ENCODE measurements around the gene PTPRM.
"Not testable (repeated sequence)": the region's sequence is repeated elsewhere in the genome, so short reads cannot be mapped to it uniquely, and the experiment has no call there.

Gene PTPRM

DNA sequence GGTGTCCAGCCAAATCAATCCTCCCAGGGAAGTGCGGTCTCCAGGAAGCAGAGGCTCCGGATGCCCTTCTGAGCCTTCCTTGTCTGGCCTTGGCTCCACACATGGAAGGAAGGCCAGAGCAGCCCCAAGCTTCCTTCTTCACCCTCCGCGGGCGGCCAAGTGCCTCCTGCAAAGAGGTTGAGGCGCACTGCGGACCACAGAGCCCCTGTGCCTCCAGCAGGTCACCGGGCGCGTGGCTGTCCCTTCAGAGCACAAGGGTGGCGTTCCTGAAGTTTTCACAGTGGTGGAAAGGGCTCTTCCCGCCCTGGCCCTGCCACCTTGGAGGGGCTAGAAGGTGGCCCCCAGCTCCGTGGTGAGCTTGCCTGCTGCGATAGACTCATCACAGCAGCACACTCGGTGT is 866.2 kb downstream of the PTPRM start:
- no peak for DNase-seq (ENCODE audit: low read depth)

DNA sequence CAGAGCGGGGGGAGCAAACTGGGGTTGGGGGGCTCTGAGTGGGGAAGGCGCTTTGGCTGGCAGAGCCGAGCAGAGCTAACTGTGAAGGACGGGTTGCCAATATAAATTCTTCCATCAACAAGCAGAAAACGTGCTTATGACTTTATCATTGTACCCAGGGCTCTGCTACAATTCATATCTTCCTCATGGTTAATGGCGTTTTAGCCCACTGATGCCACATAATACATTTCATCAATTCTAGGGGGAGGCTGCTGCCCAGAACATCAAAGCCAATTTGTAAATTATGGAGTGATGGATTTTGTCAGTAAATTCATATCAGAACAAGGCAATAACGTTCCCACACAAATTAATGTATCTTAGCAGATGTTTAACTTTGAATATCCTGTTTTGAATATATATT is 866.7 kb downstream of the PTPRM start:
- DNase-seq (ENCODE audit: low read depth), result no peak

DNA sequence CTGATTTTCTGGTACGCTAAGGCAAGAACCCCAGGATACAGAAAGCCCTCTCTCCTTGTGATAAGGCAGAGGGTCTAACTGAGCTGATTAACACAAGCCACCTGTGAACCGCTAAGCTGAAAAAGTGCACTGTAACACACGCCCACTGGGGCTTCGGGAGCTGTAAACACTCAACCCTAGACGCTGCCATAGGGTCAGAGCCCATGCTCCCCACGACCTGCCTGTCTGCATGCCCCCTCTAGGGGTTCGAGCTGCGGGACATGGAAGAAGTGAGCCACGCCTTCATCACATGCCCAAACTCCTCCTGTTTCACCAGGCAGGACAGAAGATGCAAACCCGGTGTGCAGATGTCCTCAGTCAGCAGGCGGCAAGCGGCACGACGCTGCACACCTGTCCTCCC is 868.3 kb downstream of the PTPRM start:
- no peak for DNase-seq (ENCODE audit: low read depth)

DNA sequence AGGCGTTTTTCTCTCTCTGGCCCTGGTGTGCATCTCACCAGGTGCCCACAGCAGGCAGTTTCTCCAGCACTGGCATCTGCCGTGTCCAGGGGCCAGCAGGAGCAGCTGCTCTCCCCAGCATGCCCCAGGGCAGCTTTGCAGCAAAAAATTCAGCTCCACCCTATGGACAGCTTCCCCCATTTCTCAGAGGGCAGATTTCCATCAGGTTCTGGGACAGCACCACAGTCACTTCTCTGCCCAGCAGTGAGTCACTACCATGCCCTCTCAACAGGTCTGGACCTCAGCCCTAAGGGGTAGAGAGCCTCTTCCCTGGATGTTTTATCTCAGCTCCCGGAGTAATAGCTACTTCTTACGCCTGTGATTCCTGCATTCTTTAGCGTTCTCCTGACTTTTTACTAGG is 871.9 kb downstream of the PTPRM start:
- no peak for DNase-seq (ENCODE audit: low read depth)

DNA sequence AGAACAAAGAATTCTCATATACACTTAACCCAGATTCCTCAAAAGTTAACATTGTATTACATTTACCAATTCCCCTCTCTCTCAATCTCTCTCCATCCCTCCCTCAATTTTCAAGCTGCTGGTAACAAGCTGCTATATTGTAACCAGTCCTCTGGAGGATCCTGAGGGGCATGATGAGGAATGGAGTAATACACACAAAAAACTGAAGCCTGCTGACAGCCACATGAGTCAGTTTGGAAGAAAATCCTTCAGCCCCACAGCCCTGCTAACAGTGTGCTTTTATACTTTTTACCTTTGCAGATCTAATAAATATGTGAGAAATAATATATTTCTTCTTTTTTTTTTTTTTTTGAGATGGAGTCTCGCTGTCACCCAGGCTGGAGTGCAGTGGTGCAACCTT is 876.4 kb downstream of the PTPRM start:
- no peak for DNase-seq (ENCODE audit: low read depth)

DNA sequence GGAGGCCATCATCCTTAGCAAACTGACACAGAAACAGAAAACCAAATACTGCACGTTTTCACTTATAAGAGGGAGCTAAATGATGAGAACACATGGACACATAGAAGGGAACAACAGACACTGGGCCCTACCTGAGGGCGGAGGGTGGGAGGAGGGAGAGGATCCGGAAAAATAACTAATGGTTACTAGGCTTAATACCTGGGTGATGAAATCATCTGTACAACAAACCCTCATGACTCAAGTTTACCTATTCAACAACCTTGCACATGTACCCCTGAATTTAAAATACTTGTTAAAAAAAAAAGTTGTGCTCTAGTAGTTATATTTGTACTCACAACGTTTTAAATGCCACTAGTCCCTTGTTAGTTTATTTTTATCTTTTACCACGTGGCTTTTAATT is 879.8 kb downstream of the PTPRM start:
- DNase-seq (ENCODE audit: low read depth), result not testable (repeated sequence)

DNA sequence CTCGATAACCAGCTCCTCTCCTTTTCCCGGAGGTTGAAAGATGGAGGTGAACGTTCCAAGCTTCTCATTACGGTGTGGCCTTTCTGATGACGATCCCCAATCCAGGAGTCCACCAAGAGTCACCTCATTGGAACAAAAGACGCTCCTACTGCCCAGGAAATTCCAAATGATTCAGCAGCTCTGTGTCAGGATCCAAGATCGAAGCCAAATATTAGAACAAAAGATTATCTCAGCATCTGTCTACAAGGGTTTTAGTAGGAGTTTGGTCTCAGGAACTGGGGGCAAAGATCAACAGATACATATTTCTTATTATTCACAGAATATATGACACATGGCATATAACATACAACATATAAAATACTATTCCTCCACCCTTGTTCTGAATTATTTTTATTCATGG is 881.0 kb downstream of the PTPRM start:
- no peak for DNase-seq (ENCODE audit: low read depth)

DNA sequence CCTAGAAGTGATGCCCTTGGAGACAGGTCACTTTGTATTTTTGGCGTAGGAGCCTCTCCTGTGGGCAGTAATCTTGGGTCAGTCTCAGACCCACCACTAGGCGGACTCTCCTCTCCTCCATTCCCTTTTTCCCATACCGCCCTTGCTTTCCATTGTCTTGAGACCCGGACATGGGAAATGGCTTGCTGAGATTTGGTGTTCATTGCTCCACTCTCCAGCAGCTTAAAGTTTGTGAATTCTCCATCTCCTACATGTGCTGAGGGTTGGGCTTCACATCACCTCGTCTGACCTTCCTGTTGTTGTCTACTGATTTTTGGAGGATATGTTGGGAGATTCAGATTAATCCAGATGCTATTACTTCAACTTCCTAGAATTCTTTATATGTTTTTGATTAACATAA is 882.9 kb downstream of the PTPRM start:
- no peak for DNase-seq (ENCODE audit: low read depth)

DNA sequence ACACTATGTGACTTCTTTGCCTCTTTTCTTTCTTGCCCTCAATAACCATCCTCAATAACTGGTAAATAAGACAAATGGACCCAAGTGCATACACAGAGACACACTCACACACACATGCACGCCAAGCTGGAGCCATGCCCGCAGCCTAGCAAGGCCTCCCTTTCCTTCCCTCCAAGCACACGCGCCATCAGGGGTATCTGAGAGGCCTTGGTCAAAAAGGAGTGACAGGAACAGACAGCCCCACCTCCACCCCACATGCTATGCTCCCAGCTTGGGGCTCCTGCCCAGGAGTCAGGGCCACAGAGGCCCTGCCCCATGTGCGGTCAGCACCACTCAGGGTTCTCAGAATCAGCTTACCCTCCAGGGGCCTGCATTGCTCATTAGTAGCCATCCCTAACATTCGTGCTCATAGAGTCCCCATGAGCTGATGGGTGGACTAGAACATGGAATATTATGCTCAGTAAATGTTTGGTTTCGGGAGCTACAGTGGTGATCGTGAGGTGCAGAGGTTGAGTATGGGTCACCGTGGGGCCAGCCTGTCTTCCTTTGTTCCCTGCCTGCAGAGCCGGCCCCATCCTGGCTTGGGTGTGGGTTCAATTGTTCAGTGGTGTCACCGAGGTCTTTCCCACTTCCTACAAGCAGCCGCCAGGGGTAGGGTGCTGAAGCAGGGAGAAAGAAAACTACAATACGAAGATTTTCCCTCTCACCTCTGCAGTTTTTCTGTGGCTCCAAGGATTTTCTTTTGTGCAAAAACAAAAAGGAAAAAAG is 884.0 kb downstream of the PTPRM start:
- no peak for DNase-seq (ENCODE audit: low read depth)

DNA sequence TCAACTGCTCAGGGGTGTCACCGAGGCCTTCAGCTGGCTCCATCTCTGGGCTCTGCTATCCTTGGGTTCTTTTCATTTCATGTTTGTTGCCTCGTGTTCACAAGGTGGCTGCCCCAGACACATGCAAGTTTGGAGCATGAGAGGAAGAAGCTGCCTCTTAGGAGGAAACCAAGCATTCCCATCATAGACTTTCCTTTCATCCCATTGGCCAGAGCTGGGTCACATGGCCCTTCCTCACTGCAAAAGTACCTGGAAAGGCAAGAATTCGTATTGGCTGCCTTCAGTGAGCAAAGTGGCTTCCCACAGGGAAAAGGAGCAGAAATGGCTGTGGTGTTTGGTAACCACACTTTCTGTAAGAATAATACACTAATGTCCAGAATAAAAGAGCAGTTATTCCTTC is 886.4 kb downstream of the PTPRM start:
- no peak for DNase-seq (ENCODE audit: low read depth)

DNA sequence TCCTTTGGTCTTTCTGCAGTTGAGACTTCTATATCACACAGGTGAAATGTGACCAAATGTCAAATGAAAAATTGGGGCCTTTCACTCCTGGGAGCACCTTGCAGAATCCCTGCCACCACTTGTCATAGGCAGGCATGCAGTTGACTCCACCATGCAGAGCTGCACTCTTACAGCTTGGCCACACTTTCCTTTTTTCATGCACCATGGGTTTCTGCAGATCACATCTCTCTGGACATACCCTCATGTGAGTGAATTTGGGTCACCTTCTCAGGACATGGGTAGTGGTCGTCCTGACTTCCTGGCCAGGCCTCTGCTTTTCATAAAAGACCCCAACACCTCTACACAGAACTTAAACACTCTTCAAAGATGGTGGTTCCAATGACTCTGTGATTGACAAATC is 887.0 kb downstream of the PTPRM start:
- no peak for DNase-seq (ENCODE audit: low read depth)

DNA sequence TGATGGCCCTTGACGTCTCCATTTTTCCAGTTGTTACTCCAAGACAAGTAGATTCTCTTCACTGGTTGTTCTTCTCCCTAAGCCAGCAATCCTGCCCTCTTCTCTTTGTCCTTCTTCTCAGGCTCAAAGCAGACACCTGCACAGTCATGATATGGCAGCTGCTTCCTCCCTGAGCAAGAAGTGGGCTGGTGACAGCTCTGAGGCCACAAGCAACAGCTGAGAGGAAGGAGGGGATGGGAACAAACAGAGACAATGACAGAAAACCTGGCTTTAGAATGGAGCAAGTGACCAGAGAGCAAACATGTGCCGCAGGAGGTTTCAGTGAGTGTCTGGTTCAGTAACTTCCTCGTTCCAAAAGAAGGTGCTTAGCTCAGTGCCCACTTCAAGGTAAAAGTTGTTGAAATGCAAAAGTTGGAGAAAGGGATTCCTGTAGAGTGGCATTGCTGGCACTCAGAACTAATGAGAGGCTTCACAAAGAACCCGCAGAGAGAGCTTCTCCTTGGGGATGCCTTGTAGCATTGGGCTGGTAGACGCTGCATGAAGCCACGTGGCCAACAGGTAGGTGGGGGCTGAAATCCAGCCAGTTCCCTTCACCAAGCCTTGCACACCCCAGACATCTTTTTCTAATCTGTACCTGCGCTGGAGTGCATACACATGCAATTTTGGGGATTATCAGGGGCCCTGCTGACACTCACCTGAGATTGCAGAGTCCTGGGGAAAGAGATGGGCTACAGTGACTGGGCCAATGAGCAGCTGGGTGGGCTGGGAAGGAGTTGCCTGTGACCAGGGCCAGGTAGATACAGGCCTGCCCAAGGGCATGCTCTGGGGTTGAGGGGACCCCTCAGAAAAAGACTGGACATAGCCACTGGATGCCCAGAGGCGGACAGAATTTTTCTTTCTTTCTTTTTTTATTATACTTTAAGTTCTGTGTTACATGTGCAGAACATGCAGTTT is 888.8 kb downstream of the PTPRM start:
- DNase-seq (ENCODE audit: low read depth), result no peak
